GM20000 (cell line): ENCODE data around the gene UBE2U.

ENCODE experiments used
- DNase-seq: peaks from one replicate; pipeline ENCODE4 v3.0.0; 2012; ENCODE audit warnings: low spot score
- CTCF ChIP-seq: IDR thresholded peaks from 2 replicates; pipeline ENCODE4 v1.5.1; 2012; ENCODE audit warnings: mild to moderate bottlenecking, control low read depth; ENCODE audit errors: extremely low read depth, missing control alignments

The UBE2U gene

GRCh38 chr1:64292399-64292798 is 89.0 kb downstream of the UBE2U start:
- DNase-seq, result no peak
- TF ChIP-seq CTCF, result no peak

DNA sequence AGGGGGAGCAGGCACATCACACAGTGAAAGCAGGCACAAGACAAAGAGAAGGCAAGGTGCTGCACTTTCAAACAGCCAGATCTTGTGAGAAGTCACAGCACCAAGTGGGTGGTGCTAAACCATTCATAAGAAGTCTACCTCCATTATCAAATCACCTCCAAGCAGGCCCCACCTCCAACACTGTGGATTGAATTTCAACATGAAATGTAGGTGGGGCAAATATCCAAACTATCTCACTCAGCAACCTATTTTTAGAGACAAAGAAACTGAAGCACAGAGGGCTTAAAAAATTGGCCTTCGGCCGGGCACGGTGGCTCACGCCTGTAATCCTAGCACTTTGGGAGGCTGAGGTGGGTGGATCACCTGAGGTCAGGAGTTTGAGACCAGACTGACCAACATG is 90.4 kb downstream of the UBE2U start:
- TF ChIP-seq CTCF, result no peak
- no peak for DNase-seq

- DNase-seq, result no peak
- TF ChIP-seq CTCF, result no peak
These were observed 91.7 kb downstream of the UBE2U start for GRCh38 chr1:64295136-64295535.

DNA sequence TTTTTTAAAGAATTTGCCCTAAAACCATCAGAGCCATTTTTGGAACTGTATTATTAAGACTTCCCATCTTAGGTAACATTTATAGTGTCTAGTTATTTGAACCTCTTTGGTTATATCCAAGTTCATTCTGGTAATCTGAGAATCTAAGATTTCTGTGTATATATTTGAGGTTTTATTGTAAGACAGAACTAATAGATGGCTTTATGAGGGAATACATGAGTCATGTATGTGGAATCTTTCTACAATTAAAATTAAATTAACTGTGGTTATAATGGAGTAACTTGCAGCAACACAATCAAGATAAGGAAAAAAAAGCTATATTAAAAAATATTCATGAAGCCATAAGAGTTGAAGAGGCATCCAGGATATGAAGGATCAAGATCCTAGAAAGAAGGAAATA is 92.1 kb downstream of the UBE2U start:
- no peak for TF ChIP-seq CTCF
- no peak for DNase-seq

DNA sequence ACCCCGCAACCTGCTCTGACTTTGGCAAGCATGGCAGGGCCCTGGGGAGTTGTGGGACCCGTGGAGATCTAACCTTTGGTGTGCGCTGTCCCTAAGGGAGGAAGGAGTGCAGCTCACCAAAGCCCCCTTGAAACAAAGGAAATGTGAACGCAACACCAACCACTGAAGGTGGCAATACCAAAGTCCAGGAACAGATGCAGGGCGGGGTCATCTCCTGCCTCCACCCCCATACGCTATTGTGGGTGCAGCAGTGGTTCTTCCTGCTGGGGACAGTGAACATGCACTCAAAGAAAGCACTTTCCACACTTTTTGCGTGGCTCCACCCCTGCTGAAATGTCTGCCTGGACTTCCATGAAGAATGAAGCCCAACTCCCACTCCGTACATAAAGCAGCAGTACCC is 93.0 kb downstream of the UBE2U start:
- TF ChIP-seq CTCF, result no peak
- DNase-seq, result no peak

DNA sequence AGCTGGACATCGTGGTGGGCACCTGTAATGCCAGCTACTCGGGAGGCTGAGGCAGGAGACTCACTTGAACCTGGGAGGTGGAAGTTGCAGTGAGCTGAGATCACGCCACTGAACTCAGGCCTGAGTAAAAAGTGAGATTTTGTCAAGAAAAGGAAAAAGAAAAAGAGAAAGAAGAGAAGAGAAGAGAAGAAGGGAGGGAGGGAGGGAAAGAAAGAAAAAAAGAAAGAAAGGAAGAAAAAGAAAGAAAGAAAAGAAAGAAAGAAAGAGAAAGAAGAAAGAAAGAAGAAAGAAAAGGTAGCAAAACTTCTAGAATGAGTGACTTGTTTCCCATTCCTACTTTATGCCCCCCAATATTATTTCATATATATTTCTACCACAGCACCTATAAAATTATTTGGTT is 98.8 kb downstream of the UBE2U start:
- no peak for TF ChIP-seq CTCF
- DNase-seq, result no peak

DNA sequence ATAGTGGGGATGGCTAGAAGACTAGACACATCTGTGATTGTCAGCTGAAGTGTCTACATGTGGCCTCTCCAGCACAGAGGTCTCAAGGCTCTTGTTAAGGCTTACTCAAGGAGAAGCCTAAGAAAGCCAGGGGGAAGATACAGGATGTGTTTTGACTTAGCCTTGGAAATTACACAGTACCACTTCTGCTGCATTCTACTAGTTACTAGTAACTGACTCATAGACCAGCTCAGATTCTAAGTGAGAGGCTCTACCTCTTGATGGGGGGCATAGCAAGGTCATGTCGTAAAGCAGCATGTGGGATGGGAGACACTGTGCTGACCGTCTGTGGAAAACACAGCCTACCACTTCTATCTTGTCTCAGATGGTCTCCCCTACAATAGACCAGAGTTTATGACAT is 99.5 kb downstream of the UBE2U start:
- DNase-seq, result no peak
- TF ChIP-seq CTCF, result no peak
